Heart left ventricle (tissue), 13 donors: Measurements from ENCODE around the gene HIVEP2.

Experiments used
- CTCF ChIP-seq, 12 donors: fragments of 200-600 bp; sonication (generic) in 4 of 12; IDR thresholded peaks; one replicate each; pipeline versions ENCODE4 v1.5.0 to v1.8.0; 2018 to 2022; ENCODE audit warnings: antibody characterized with exemption in 12 of 12, mild to moderate bottlenecking in 5 of 12
- POLR2A ChIP-seq, 2 donors: fragments of 450-650 bp; IDR thresholded peaks; one replicate each; pipeline ENCODE4 v1.6.1; 2017; ENCODE audit warnings: antibody characterized with exemption in 2 of 2, mild to moderate bottlenecking in 2 of 2, moderate library complexity in 2 of 2
- donor health status: ischemic (EF 13 %, LVEDD 7.1; RV severe dilation, severe dysfunction).
- donor health status: DM: no; HTN: yes; CAD: no.
- donor health status: DM: no; HTN: no; CAD: no.
- donor health status: ischemic (EF 25% LVEDD 6.9; RV normal size, moderate dysfunction).
- donor health status: ischemic (EF 25% LVEDD 5.7; RV mildly dilated, moderate dysfunction).
- donor health status: ischemic (EF 35%, LVEDD 5.7; RV mildly dilated, moderate dysfunction).
- donor health status: nonischemic (EF 11% LVEDD 7.7; RV severe dilation, severe dysfunction).
- donor health status: DM: yes; HTN: yes; CAD: no.
- donor health status: PGD.
- donor health status: ischemic (EF 29% LVEDD 5.4; RV normal size, mild dysfunction).
- donor health status: nonischemic (EF 23%, LVEDD 6.1; RV moderate dilation, normal function).

GRCh38 chr6:142827991-142828390, 117.0 kb downstream of the HIVEP2 start:
- no peak for TF ChIP-seq CTCF (IDR thresholded peaks at IDR 0.05)
- no peak for TF ChIP-seq POLR2A (IDR thresholded peaks at IDR 0.05)
